GM10266 (cell line): Measurements from ENCODE around the gene SLC48A1.

Experiments
- DNase-seq: peaks from one replicate; pipeline ENCODE4 v3.0.0; 2012; ENCODE audit errors: extremely low spot score
- TF ChIP-seq, protein P1 (sequence below): IDR thresholded peaks from 2 replicates; pipeline ENCODE4 v1.5.1; 2012; ENCODE audit warnings: mild to moderate bottlenecking, low read depth; ENCODE audit not compliant: control insufficient read depth, insufficient read depth; ENCODE audit errors: missing control alignments

Gene SLC48A1

GRCh38 chr12:47757840-47758583 lies 15.0 kb upstream of the SLC48A1 start:
- DNase-seq, result no peak
- TF ChIP-seq, protein P1, sequence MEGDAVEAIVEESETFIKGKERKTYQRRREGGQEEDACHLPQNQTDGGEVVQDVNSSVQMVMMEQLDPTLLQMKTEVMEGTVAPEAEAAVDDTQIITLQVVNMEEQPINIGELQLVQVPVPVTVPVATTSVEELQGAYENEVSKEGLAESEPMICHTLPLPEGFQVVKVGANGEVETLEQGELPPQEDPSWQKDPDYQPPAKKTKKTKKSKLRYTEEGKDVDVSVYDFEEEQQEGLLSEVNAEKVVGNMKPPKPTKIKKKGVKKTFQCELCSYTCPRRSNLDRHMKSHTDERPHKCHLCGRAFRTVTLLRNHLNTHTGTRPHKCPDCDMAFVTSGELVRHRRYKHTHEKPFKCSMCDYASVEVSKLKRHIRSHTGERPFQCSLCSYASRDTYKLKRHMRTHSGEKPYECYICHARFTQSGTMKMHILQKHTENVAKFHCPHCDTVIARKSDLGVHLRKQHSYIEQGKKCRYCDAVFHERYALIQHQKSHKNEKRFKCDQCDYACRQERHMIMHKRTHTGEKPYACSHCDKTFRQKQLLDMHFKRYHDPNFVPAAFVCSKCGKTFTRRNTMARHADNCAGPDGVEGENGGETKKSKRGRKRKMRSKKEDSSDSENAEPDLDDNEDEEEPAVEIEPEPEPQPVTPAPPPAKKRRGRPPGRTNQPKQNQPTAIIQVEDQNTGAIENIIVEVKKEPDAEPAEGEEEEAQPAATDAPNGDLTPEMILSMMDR, result no peak

DNA sequence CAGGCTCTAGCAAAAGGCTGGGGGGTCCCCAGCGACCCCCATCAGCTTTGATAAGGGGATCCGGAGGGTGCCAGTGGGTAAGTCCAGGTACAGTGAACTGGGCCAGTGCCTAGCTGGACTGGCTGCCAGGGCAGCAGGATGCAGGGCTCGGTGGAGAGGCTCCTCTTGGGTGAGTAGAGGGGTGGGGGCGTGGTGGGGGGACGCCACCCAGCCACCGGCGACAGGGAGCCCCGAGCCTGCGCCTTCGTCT lies 14.5 kb upstream of the SLC48A1 start:
- no peak for DNase-seq
- TF ChIP-seq, protein P1, result no peak

GRCh38 chr12:47758834-47759690 lies 14.0 kb upstream of the SLC48A1 start, which contains the start of gene RAPGEF3:
Gene RAPGEF3 (minus strand): TSS chr12:47758880. CDS start chr12:47758556, 324 bp downstream.
- TF ChIP-seq, protein P1, result peak; percentile 60
- DNase-seq, result peak; percentile 84

- TF ChIP-seq, protein P1, result no peak
- DNase-seq, result no peak
Observed at GRCh38 chr12:47762850-47763465, 10.1 kb upstream of the SLC48A1 start.

GRCh38 chr12:47763481-47764346 lies 9.3 kb upstream of the SLC48A1 start:
- TF ChIP-seq, protein P1, result no peak

GRCh38 chr12:47766502-47767215 lies 6.4 kb upstream of the SLC48A1 start:
- no peak for DNase-seq
- TF ChIP-seq, protein P1, result no peak

More at GRCh38 chr12:47763481-47764346, 9.3 kb upstream of the SLC48A1 start:
- no peak for DNase-seq
